H1 (cell line): ENCODE measurements around the gene OVCH2. TPM values are rescaled to one million over a fixed set of nuclear protein-coding genes. Genes with fewer than 3 reads are reported as not detected.

Experiments
- CTCF ChIA-PET: fragments of 300-600 bp; sonication (Branson Sonifier 250); formaldehyde crosslinking; loops from one replicate; lab custom pipeline; 2021; ENCODE audit not compliant: partially characterized antibody; lab: Charles Lee
- POLR2A ChIA-PET: fragments of 300-600 bp; sonication (Branson Sonifier 250); formaldehyde crosslinking; loops from one replicate; lab custom pipeline; 2021; ENCODE audit warnings: inconsistent platforms; ENCODE audit not compliant: partially characterized antibody; lab: Charles Lee
- DNase-seq, 2 experiments: peaks; one replicate each; pipeline versions ENCODE4 v3.0.0 to v3.0.0-alpha.2; 2010 to 2022; ENCODE audit warnings: low spot score in 2 of 2, low read depth in 1 of 2, mixed read lengths in 1 of 2
- FAIRE-seq: peaks from 2 replicates; lab custom pipeline; 2011; peaks lifted over from hg19 to GRCh38; lab: Jason Lieb, UNC
- H2AFZ ChIP-seq: 2 replicates; pipeline ENCODE4 v1.8.1; 2012; ENCODE audit warnings: low read length, inconsistent platforms
- H2AK5ac ChIP-seq: 2 replicates; pipeline ENCODE4 v1.6.1; 2013; ENCODE audit warnings: low read depth, low read length
- H2BK120ac ChIP-seq: replicated peaks from 2 replicates; pipeline ENCODE3; 2013; ENCODE audit warnings: low read depth, low read length, inconsistent platforms
- H2BK12ac ChIP-seq: 2 replicates; pipeline ENCODE4 v1.6.1; 2013; ENCODE audit warnings: low read depth, low read length
- H2BK15ac ChIP-seq: 2 replicates; pipeline ENCODE4 v1.6.1; 2013; ENCODE audit warnings: low read length
- H2BK20ac ChIP-seq: 2 replicates; pipeline ENCODE4 v1.6.1; 2013; ENCODE audit warnings: low read length
- H2BK5ac ChIP-seq: 2 replicates; pipeline ENCODE4 v1.6.1; 2013; ENCODE audit warnings: low read depth, low read length
- H3K14ac ChIP-seq: 2 replicates; pipeline ENCODE4 v1.6.1; 2013; ENCODE audit warnings: inconsistent platforms; ENCODE audit not compliant: insufficient read length
- H3K18ac ChIP-seq: 2 replicates; pipeline ENCODE4 v1.6.1; 2013; ENCODE audit warnings: low read length; ENCODE audit errors: extremely low read depth
- H3K23ac ChIP-seq: 2 replicates; pipeline ENCODE4 v1.6.1; 2013; ENCODE audit warnings: inconsistent platforms; ENCODE audit not compliant: insufficient read length
- H3K23me2 ChIP-seq: 2 replicates; pipeline ENCODE4 v1.6.1; 2013; ENCODE audit warnings: low read depth, low read length
- H3K27ac ChIP-seq: 2 replicates; pipeline ENCODE4 v1.6.1; 2011; ENCODE audit warnings: low read depth, low read length, inconsistent platforms
- H3K27me3 ChIP-seq, 4 experiments: replicated peaks in 1 of 4; 1 replicate in 1 of 4; 2 replicates in 3 of 4; pipeline versions ENCODE4 v1.6.1 to v1.8.1; 2011 to 2013; ENCODE audit warnings: low read length in 3 of 4, mild to moderate bottlenecking in 3 of 4, inconsistent platforms in 2 of 4, mixed read lengths in 2 of 4, moderate library complexity in 1 of 4; ENCODE audit not compliant: control insufficient read depth in 3 of 4, insufficient read depth in 3 of 4; ENCODE audit errors: extremely low read depth in 1 of 4
- H3K36me3 ChIP-seq, 4 experiments: 2 replicates each; pipeline versions ENCODE4 v1.6.1 to v1.8.1; 2011 to 2013; ENCODE audit warnings: mild to moderate bottlenecking in 4 of 4, low read length in 3 of 4, moderate library complexity in 2 of 4, control low read depth in 1 of 4, inconsistent platforms in 1 of 4; ENCODE audit not compliant: insufficient read depth in 4 of 4, control insufficient read depth in 2 of 4
- H3K4ac ChIP-seq: replicated peaks from 2 replicates; pipeline ENCODE3; 2013; ENCODE audit warnings: low read length, low read depth, mixed read lengths, inconsistent platforms; ENCODE audit not compliant: insufficient read length
- H3K4me1 ChIP-seq, 4 experiments: replicated peaks in 1 of 4; 1 replicate in 1 of 4; 2 replicates in 3 of 4; pipeline versions ENCODE4 v1.6.1 to v1.8.1; 2011 to 2013; ENCODE audit warnings: low read length in 3 of 4, inconsistent platforms in 2 of 4, mixed read lengths in 1 of 4; ENCODE audit not compliant: insufficient read depth in 4 of 4, control insufficient read depth in 3 of 4
- H3K4me2 ChIP-seq, 2 experiments: 2 replicates each; pipeline versions ENCODE4 v1.6.1 to v1.8.1; 2011 to 2013; ENCODE audit warnings: low read depth in 2 of 2, low read length in 2 of 2, control low read depth in 1 of 2, inconsistent platforms in 1 of 2, mild to moderate bottlenecking in 1 of 2; ENCODE audit not compliant: insufficient read depth in 1 of 2
- H3K4me3 ChIP-seq, 4 experiments: fragments of 200-600, 300-600 bp in 1 of 4; sonication (generic), shearing (Covaris generic), sonication (Bioruptor Twin) in 1 of 4; 2 replicates each; pipeline versions ENCODE4 v1.5.1 to v1.8.1; 2011 to 2016; ENCODE audit warnings: low read length in 4 of 4, low read depth in 3 of 4, control low read depth in 2 of 4, inconsistent platforms in 2 of 4, mild to moderate bottlenecking in 2 of 4, mixed read lengths in 1 of 4, moderate library complexity in 1 of 4; ENCODE audit not compliant: insufficient read depth in 2 of 4; ENCODE audit errors: extremely low read depth in 1 of 4
- H3K56ac ChIP-seq: replicated peaks from 2 replicates; pipeline ENCODE3; 2013; ENCODE audit warnings: low read depth, mild to moderate bottlenecking, mixed read lengths, low read length, inconsistent platforms; ENCODE audit not compliant: insufficient read length
- H3K79me1 ChIP-seq: 2 replicates; pipeline ENCODE4 v1.6.1; 2013; ENCODE audit warnings: low read depth, low read length, control low read depth
- H3K79me2 ChIP-seq, 2 experiments: 2 replicates each; pipeline versions ENCODE4 v1.6.1 to v1.8.1; 2012 to 2013; ENCODE audit warnings: low read length in 2 of 2, mild to moderate bottlenecking in 2 of 2, inconsistent platforms in 1 of 2; ENCODE audit not compliant: insufficient read depth in 2 of 2, control insufficient read depth in 1 of 2
- H3K9ac ChIP-seq, 4 experiments: replicated peaks in 1 of 4; 1 replicate in 1 of 4; 2 replicates in 3 of 4; pipeline versions ENCODE4 v1.6.1 to v1.8.1; 2011 to 2013; ENCODE audit warnings: low read depth in 3 of 4, low read length in 3 of 4, control low read depth in 2 of 4, mild to moderate bottlenecking in 2 of 4, moderate library complexity in 2 of 4, inconsistent platforms in 1 of 4; ENCODE audit errors: extremely low read depth in 1 of 4
- H3K9me3 ChIP-seq, 2 experiments: 2 replicates each; pipeline versions ENCODE4 v1.6.1 to v1.8.1; 2012 to 2013; ENCODE audit warnings: mild to moderate bottlenecking in 2 of 2, moderate library complexity in 2 of 2, control low read depth in 1 of 2, inconsistent platforms in 1 of 2, low read depth in 1 of 2, low read length in 1 of 2, mixed read lengths in 1 of 2; ENCODE audit not compliant: insufficient read depth in 2 of 2
- H4K20me1 ChIP-seq, 2 experiments: replicated peaks in 1 of 2; 2 replicates each; pipeline versions ENCODE3 to v1.8.1; 2011 to 2013; ENCODE audit warnings: inconsistent platforms in 2 of 2, low read length in 2 of 2, mild to moderate bottlenecking in 1 of 2; ENCODE audit not compliant: insufficient read depth in 2 of 2, control insufficient read depth in 1 of 2
- H4K5ac ChIP-seq: 2 replicates; pipeline ENCODE4 v1.6.1; 2013; ENCODE audit warnings: low read length, low read depth, mixed read lengths, inconsistent platforms; ENCODE audit not compliant: insufficient read length
- H4K8ac ChIP-seq: 2 replicates; pipeline ENCODE4 v1.8.0; 2013; ENCODE audit warnings: mild to moderate bottlenecking, moderate library complexity, low read length, inconsistent platforms; ENCODE audit not compliant: insufficient read depth; ENCODE audit errors: extremely low read depth
- H4K91ac ChIP-seq: replicated peaks from 2 replicates; pipeline ENCODE3; 2013; ENCODE audit warnings: low read length, mixed read lengths, inconsistent platforms; ENCODE audit not compliant: insufficient read length
- CEBPB ChIP-seq: IDR thresholded peaks from 2 replicates; pipeline ENCODE4 v1.6.1; 2012; ENCODE audit warnings: low read depth, low read length
- JUN ChIP-seq: IDR thresholded peaks from 2 replicates; pipeline ENCODE4 v1.6.1; 2011; ENCODE audit warnings: low read depth, mild to moderate bottlenecking, improper control_type of control experiment, low read length
- POLR2A ChIP-seq, 2 experiments: IDR thresholded peaks; 1 replicate in 1 of 2; 2 replicates in 1 of 2; pipeline ENCODE4 v1.6.1; 2011; ENCODE audit warnings: low read depth in 2 of 2, low read length in 2 of 2, mild to moderate bottlenecking in 2 of 2; ENCODE audit errors: control extremely low read depth in 1 of 2
- RBBP5 ChIP-seq: IDR thresholded peaks from 2 replicates; pipeline ENCODE4 v1.7.1; 2012; ENCODE audit warnings: low read depth, mild to moderate bottlenecking, inconsistent platforms, low read length, moderate library complexity, borderline replicate concordance
- whole genome bisulfite sequencing, 2 experiments: shearing (Covaris generic) in 1 of 2; methylation state at CpG; one replicate each; pipeline versions ENCODE4 v1.1.6 to v1.1.7; 2013 to 2015; ENCODE audit warnings: low lambda C conversion rate in 2 of 2, mixed read lengths in 2 of 2, inconsistent platforms in 1 of 2, low coverage in 1 of 2, missing lambda C conversion rate in 1 of 2; ENCODE audit not compliant: insufficient replicate concordance in 2 of 2, insufficient coverage in 1 of 2, insufficient read length in 1 of 2; ENCODE audit errors: extremely low coverage in 1 of 2, missing lambda C conversion rate in 1 of 2; 5-methylcytosine and 5-hydroxymethylcytosine counted together
- long read RNA-seq, 2 experiments: library from RNA in 1 of 2; library from capped mRNA in 1 of 2; stranded (forward); transcript quantifications; one replicate each; pipeline ENCODE4 v2.0.0, GENCODE V29; 2021; ENCODE audit warnings: inconsistent platforms in 1 of 2
- polyA minus RNA-seq, 3 experiments: library from RNA; depleted of rRNA, polyadenylated mRNA; stranded (reverse); fragments of >200 nt; gene quantifications; 1 replicate in 2 of 3; 2 replicates in 1 of 3; pipeline ENCODE4 v1.2.3, GENCODE V29; 2011
- polyA plus RNA-seq, 7 experiments: library from polyadenylated mRNA; depleted of rRNA in 3 of 7; stranded (reverse) in 5 of 7; unstranded in 2 of 7; fragments of >200 nt in 5 of 7; fragments of 200-250 nt in 2 of 7; gene quantifications; 1 replicate in 5 of 7; 2 replicates in 1 of 7; 4 replicates in 1 of 7; pipeline versions ENCODE4 v1.2.1 to v1.2.3, GENCODE V29; 2011 to 2013; ENCODE audit warnings: missing spikeins in 2 of 7, mixed read lengths in 2 of 7
- total RNA-seq: library from RNA; stranded (reverse); fragmentation: NEBNext Ultra II Directional; extraction: Animal tissue kit (Norgen Biotek cat#: 25700); gene quantifications from 2 replicates; pipeline ENCODE4 v1.2.1, GENCODE V29; 2021

The OVCH2 gene
- 0.78 and 1.1 TPM in 2 replicates for total RNA-seq
- polyA plus RNA-seq (2011; rRNA removed), result 0.03 TPM in 1 of 2 replicates, not detected in the other
- not detected for polyA plus RNA-seq (2011; cell fraction: cytosol; rRNA removed)
- 0.88 TPM for polyA plus RNA-seq (2011; cell fraction: nucleus; rRNA removed)
- 0.09 to 0.13 TPM in 2 of 4 replicates, not detected in the others for polyA plus RNA-seq (2012, experiment 1 of 2)
- polyA plus RNA-seq (2012, experiment 2 of 2), result not detected
- 0.26 TPM for polyA plus RNA-seq (2013, experiment 1 of 2)
- polyA plus RNA-seq (2013, experiment 2 of 2), result 0.48 TPM
- 0.16 TPM in 1 of 2 replicates, not detected in the other for polyA minus RNA-seq (2011; rRNA and poly(A)+ RNA removed)
- polyA minus RNA-seq (2011; cell fraction: cytosol; rRNA and poly(A)+ RNA removed), result not detected
- polyA minus RNA-seq (2011; cell fraction: nucleus; rRNA and poly(A)+ RNA removed), result 0.90 TPM
- long read RNA-seq, experiment 1, result 0 reads
- long read RNA-seq, experiment 2, result 0 reads

GRCh38 chr11:7706377-7706776 is at the start of gene OVCH2:
OVCH2 (minus strand) TSS chr11:7706477; CDS start chr11:7706394, 83 bp downstream.
- CTCF ChIA-PET, result interaction anchor here (1.3 to 2.6 kb wide), 2 partner anchors 11 to 19 kb away, joined by 3 to 10 read pairs; no protein-coding TSS in a partner anchor
- Histone ChIP-seq H2AFZ (no peak within 1 kb of the TSS), H3K4me2 (no peak within 1 kb of the TSS), H2BK15ac (no peak within 1 kb of the TSS), H3K36me3 (no peaks in the 10 kb centered on the region), H4K91ac (no peak within 1 kb of the TSS), H4K5ac (no peak within 1 kb of the TSS), H3K9ac (no peak within 1 kb of the TSS), H2BK12ac (no peak within 1 kb of the TSS), H3K79me2 (no peaks in the 10 kb centered on the region), H2BK20ac (no peak within 1 kb of the TSS), H2BK5ac (no peak within 1 kb of the TSS), H3K79me1 (no peaks in the 10 kb centered on the region), H4K20me1 (no peaks in the 10 kb centered on the region), H3K27me3 (peaks cover 0 to 1% (median 0%) of the 10 kb centered on the region in 4 experiments; a peak in 1 of 7 replicates), H3K56ac (no peak within 1 kb of the TSS), H3K9me3 (no peaks in the 10 kb centered on the region), H3K4me1 (no peaks in the 10 kb centered on the region), H3K14ac (no peak within 1 kb of the TSS), H3K23ac (no peak within 1 kb of the TSS), H3K23me2 (no peaks in the 10 kb centered on the region), H3K27ac (no peak within 1 kb of the TSS), H3K4me3 (no peak within 1 kb of the TSS), H4K8ac (no peak within 1 kb of the TSS), H3K4ac (no peak within 1 kb of the TSS), H2AK5ac (no peak within 1 kb of the TSS), H3K18ac (no peak within 1 kb of the TSS), H2BK120ac (no peak within 1 kb of the TSS)
- TF ChIP-seq JUN (no peak), CEBPB (no peak), POLR2A (IDR thresholded peaks at IDR 0.05; ENCODE audit: control extremely low read depth in 1 of 2, low read depth in 2 of 2, low read length in 2 of 2) (no peak), RBBP5 (no peak)
- DNase-seq, result no peak
- POLR2A ChIA-PET, result no interaction called here
- no peak for FAIRE-seq
- 85% methylated on average over 2 of the region's 2 CpGs; no CpG with 5 or more reads in 1 of the 2 experiments for WGBS, 2 experiments
